Endothelial cell (in vitro differentiated cells): ENCODE data around the gene CELSR2. TPM values are rescaled to one million over a fixed set of nuclear protein-coding genes. Genes with fewer than 3 reads are reported as not detected.

ENCODE experiments used
- DNase-seq: peaks from one replicate; pipeline ENCODE4 v3.0.0; 2021; ENCODE audit warnings: low spot score
- H3K27ac Mint-ChIP-seq: one replicate; pipeline ENCODE4 v1.8.0; 2021; ENCODE audit warnings: mixed read lengths, inconsistent platforms; ENCODE audit not compliant: unreplicated experiment
- H3K27me3 Mint-ChIP-seq: one replicate; pipeline ENCODE4 v1.8.0; 2021; ENCODE audit warnings: mild to moderate bottlenecking, moderate library complexity, mixed read lengths, inconsistent platforms; ENCODE audit not compliant: unreplicated experiment
- H3K36me3 Mint-ChIP-seq: one replicate; pipeline ENCODE4 v1.8.0; 2021; ENCODE audit warnings: mild to moderate bottlenecking, low read depth, mixed read lengths, inconsistent platforms; ENCODE audit not compliant: unreplicated experiment
- H3K4me1 Mint-ChIP-seq: one replicate; pipeline ENCODE4 v1.8.0; 2021; ENCODE audit warnings: mild to moderate bottlenecking, mixed read lengths, inconsistent platforms; ENCODE audit not compliant: unreplicated experiment
- H3K4me3 Mint-ChIP-seq: one replicate; pipeline ENCODE4 v1.8.0; 2021; ENCODE audit warnings: mild to moderate bottlenecking, mixed read lengths, inconsistent platforms; ENCODE audit not compliant: unreplicated experiment
- H3K9me3 Mint-ChIP-seq: one replicate; pipeline ENCODE4 v1.8.0; 2021; ENCODE audit warnings: mixed read lengths, inconsistent platforms; ENCODE audit not compliant: unreplicated experiment
- CTCF ChIP-seq: fragments of 200-600 bp; sonication (generic); IDR thresholded peaks from one replicate; pipeline ENCODE4 v1.5.0; 2021; ENCODE audit warnings: antibody characterized with exemption; ENCODE audit not compliant: unreplicated experiment
- total RNA-seq: library from RNA; stranded (reverse); fragmentation: NEBNext Ultra II Directional; extraction: Animal tissue kit (Norgen Biotek cat#: 25700); gene quantifications from one replicate; pipeline ENCODE4 v1.2.1, GENCODE V29; 2021; ENCODE audit not compliant: unreplicated experiment

CELSR2 gene
- total RNA-seq, 1 donor from 2014 or later = 1.6 TPM

- H3K9me3 Mint-ChIP-seq = no peaks in the 10 kb centered on the region
- no peak for TF ChIP-seq CTCF
- H3K27ac Mint-ChIP-seq = no peak overlapping the region
- DNase-seq = no peak
- no peaks in the 10 kb centered on the region for H3K36me3 Mint-ChIP-seq
- peaks cover 16% of the 10 kb centered on the region for H3K27me3 Mint-ChIP-seq
- H3K4me1 Mint-ChIP-seq = peaks cover 7% of the 10 kb centered on the region
- H3K4me3 Mint-ChIP-seq = no peak overlapping the region
Measured at GRCh38 chr1:109269212-109269980, 20.1 kb downstream of the CELSR2 start.

- TF ChIP-seq CTCF = no peak
- Mint-ChIP-seq H3K27me3 (peaks cover 16% of the 10 kb centered on the region), H3K27ac (peak overlapping the region; percentile 28), H3K4me1 (peaks cover 12% of the 10 kb centered on the region), H3K4me3 (no peak overlapping the region), H3K36me3 (no peaks in the 10 kb centered on the region), H3K9me3 (no peaks in the 10 kb centered on the region)
- no peak for DNase-seq
Measured at GRCh38 chr1:109269981-109270622, 20.8 kb downstream of the CELSR2 start.

- TF ChIP-seq CTCF = no peak
- Mint-ChIP-seq H3K4me3 (no peak overlapping the region), H3K36me3 (no peaks in the 10 kb centered on the region), H3K4me1 (peaks cover 19% of the 10 kb centered on the region), H3K27ac (peak overlapping the region; percentile 57), H3K9me3 (no peaks in the 10 kb centered on the region), H3K27me3 (peaks cover 18% of the 10 kb centered on the region)
- DNase-seq = no peak
Measured at GRCh38 chr1:109270623-109271317, 21.4 kb downstream of the CELSR2 start.

GRCh38 chr1:109271458-109271857 is 22.1 kb downstream of the CELSR2 start:
- Mint-ChIP-seq H3K4me3 (no peak overlapping the region), H3K27me3 (peaks cover 16% of the 10 kb centered on the region), H3K9me3 (no peaks in the 10 kb centered on the region), H3K4me1 (peaks cover 22% of the 10 kb centered on the region), H3K27ac (peak overlapping the region; percentile 30), H3K36me3 (no peaks in the 10 kb centered on the region)
- peak; percentile 2 for DNase-seq
- TF ChIP-seq CTCF = no peak
